Large intestine (tissue), 3 donors: Measurements from ENCODE around the gene FCRL6. TPM values are rescaled to one million over a fixed set of nuclear protein-coding genes. Genes with fewer than 3 reads are reported as not detected.

Experiments used
- DNase-seq, 2 donors: peaks; one replicate each; pipeline versions ENCODE4 v3.0.0 to v3.0.0-alpha.2; 2013
- H3K27ac ChIP-seq: one replicate; pipeline ENCODE4 v1.5.1; 2013; ENCODE audit warnings: low read length
- H3K27me3 ChIP-seq: 2 replicates; pipeline ENCODE4 v1.6.1; 2013; ENCODE audit warnings: low read length; ENCODE audit not compliant: control insufficient read depth, insufficient read depth
- H3K36me3 ChIP-seq: 2 replicates; pipeline ENCODE4 v1.6.1; 2013; ENCODE audit warnings: low read length; ENCODE audit not compliant: control insufficient read depth, insufficient read depth
- H3K4me1 ChIP-seq: one replicate; pipeline ENCODE4 v1.6.1; 2013; ENCODE audit warnings: low read length; ENCODE audit not compliant: control insufficient read depth, insufficient read depth
- H3K4me3 ChIP-seq: one replicate; pipeline ENCODE4 v1.5.1; 2013; ENCODE audit warnings: low read length
- H3K9me3 ChIP-seq: one replicate; pipeline ENCODE4 v1.6.1; 2013; ENCODE audit warnings: mild to moderate bottlenecking, low read depth, low read length, moderate library complexity; ENCODE audit not compliant: control insufficient read depth
- WGBS: methylation state at CpG from one replicate; pipeline ENCODE4 v1.1.5; 2013; ENCODE audit warnings: low lambda C conversion rate; ENCODE audit not compliant: insufficient coverage; 5-methylcytosine and 5-hydroxymethylcytosine counted together
- polyA plus RNA-seq: library from polyadenylated mRNA; unstranded; fragments of 120-200 nt; gene quantifications from one replicate; pipeline ENCODE4 v1.2.1, GENCODE V29; 2013

The FCRL6 gene
- polyA plus RNA-seq, 1 donor, result 0.69 TPM

DNA sequence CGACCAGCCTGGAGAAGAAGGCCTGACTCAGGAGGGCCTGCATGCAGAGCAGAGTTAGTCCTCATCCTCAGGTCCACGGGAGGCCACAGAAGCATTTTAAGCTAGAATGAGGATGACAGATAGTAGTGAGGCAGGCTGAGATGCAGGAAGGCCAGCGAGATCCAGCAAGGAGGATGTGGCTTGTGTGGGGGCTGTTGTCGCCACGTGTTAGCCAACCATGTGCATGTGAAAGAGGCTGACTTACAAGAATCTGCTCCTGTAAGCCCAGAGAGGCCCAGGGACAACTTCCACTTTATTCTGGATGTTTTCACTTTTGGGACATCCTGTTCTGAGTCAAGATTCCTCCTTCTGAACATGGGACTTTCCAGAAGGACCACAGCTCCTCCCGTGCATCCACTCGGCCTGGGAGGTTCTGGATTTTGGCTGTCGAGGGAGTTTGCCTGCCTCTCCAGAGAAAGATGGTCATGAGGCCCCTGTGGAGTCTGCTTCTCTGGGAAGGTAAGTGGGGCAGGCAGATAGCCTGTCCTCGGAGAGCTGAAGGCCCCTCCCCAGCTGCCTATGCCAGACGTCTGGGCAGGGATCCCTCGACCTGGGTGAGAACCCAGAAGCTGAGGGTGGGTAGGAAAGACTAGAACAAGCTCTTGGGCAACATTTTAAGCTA, 24.4 kb downstream of the FCRL6 start, which contains the start of gene SLAMF8:
Gene SLAMF8, plus strand, starts transcription at position 433 of the 661 bp plus-strand sequence. Its CDS starts 26 bp downstream, at position 459.
- Histone ChIP-seq H3K27me3 (no peaks in the 10 kb centered on the region), H3K36me3 (no peaks in the 10 kb centered on the region), H3K27ac (no peak within 1 kb of the TSS), H3K4me3 (no peak within 1 kb of the TSS), H3K9me3 (no peaks in the 10 kb centered on the region), H3K4me1 (peaks cover 10% of the 10 kb centered on the region)
- no peak for DNase-seq
- no CpG with 5 or more reads among the region's 11 CpGs for WGBS

DNA sequence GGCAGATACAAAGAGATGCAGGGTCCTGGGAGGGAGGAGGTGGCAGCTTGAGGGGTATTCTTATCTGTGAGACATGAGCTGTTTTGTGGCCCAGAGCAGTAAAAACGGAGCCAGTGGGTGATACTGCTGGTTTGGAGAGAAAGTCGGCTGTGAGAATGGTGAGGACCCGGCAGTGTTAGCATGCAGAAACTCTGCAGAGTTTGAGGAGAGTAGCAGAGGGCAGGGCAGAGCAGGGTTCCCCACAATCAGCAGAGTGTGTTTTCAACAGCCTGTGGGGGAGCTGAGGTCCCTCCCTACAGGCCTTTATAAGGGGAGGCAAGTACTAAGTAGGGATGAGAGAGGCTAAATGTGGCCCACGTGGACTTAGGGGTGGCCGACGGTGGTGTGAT, 24.9 kb downstream of the FCRL6 start:
- Histone ChIP-seq H3K4me1 (peaks cover 10% of the 10 kb centered on the region), H3K27ac (no peak overlapping the region), H3K27me3 (no peaks in the 10 kb centered on the region), H3K36me3 (no peaks in the 10 kb centered on the region), H3K9me3 (no peaks in the 10 kb centered on the region), H3K4me3 (no peak overlapping the region)
- DNase-seq, result no peak
- no CpG with 5 or more reads among the region's 6 CpGs for WGBS

DNA sequence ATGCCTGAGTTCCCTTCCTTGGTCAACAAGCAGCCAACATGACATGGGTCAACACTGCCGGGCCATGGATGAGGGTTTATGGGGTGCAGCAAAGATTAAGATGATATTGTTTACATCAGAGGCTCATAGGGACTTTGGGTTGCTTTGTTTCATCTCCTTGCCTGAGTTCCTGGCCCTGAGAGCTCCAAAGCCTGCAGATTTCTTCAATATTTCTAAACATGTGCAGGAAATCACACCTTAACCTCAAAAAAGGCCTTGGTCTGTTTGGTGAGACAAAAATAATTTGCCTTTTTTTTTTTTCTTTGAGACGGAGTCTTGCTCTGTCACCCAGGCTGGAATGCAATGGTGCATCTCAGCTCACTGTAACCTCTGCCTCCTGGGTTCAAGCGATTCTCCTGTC, 25.4 kb downstream of the FCRL6 start:
- H3K9me3 ChIP-seq, result no peaks in the 10 kb centered on the region
- peaks cover 10% of the 10 kb centered on the region for H3K4me1 ChIP-seq
- WGBS, result no CpG with 5 or more reads among the region's 3 CpGs
- no peak overlapping the region for H3K4me3 ChIP-seq
- no peaks in the 10 kb centered on the region for H3K27me3 ChIP-seq
- no peaks in the 10 kb centered on the region for H3K36me3 ChIP-seq
- DNase-seq, result no peak
- H3K27ac ChIP-seq, result no peak overlapping the region

DNA sequence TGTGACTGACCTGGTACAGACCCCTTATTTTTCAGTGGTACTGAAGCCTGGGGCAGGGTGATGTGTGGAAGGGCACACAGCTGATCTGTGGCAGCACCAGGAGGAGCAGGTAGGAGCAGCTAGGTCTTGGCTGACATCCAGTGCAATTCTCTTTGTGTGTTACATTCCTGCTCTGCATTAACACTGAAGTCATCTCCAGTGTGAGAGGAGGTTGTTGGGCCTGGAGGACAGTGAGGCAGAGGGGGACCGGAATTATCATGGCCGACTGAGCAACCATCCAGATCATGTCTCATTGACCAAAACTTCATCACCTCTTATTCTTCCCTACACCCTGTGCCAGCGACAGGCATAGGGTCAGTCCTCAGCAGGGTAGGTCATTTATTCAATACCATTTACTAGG, 26.0 kb downstream of the FCRL6 start:
- WGBS, result 100% methylated on average over 1 of the region's 3 CpGs
- H3K4me3 ChIP-seq, result no peak overlapping the region
- peaks cover 5% of the 10 kb centered on the region for H3K4me1 ChIP-seq
- DNase-seq, result no peak
- H3K27me3 ChIP-seq, result no peaks in the 10 kb centered on the region
- no peaks in the 10 kb centered on the region for H3K9me3 ChIP-seq
- H3K27ac ChIP-seq, result no peak overlapping the region
- H3K36me3 ChIP-seq, result no peaks in the 10 kb centered on the region

DNA sequence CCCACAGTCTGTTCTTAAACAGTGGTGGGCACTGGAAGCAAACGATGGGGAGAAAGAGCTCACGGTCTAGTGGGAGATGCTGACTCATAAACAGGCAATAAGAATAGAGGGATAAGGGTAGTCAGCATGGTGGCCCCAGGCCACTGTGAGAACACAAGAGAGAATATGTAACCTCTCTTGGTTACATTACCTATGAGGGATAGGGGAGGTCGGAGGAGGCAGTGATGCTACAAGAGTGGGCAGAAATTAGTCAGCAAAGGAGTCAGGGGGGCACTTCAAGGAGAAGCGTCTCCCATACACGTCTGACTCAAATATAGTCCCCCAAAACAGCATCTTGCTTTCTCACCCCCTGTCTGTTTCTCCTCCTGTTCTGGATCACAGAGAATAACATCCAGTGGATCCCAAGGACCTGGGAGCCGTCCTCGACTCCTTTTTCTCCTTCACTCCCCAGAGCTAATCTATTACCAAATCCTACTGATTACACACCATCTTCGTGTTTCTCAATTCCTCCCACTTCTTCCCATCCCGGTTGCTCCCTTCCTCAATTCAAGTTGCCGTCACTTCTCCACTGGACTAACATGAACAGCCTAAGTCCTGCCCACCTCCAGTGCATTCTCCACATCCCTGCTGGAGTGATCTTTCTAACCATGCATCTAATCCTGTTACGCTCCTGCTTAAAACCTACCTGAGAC, 26.6 kb downstream of the FCRL6 start:
- Histone ChIP-seq H3K4me1 (no peaks in the 10 kb centered on the region), H3K27me3 (no peaks in the 10 kb centered on the region), H3K4me3 (no peak overlapping the region), H3K27ac (no peak overlapping the region), H3K9me3 (no peaks in the 10 kb centered on the region), H3K36me3 (no peaks in the 10 kb centered on the region)
- WGBS, result 87% methylated on average over 5 of the region's 11 CpGs
- DNase-seq, result no peak

DNA sequence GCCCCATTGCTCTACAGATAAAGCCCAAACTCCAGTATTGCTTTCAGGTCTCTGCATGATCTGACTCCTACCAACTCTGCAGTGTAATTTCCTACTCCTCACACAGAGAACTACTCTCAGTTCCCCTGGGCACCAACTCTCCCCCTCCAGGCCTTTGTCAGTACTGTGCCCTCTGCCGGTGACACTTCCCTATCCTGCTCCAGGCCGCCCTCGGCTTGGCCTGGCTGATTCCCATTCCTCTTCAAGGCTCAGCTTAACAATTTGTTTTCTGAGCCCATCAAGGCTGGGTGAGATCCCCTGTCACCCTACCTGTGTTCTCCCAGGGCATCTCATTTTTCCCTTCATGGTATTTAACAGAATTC, 27.1 kb downstream of the FCRL6 start:
- Histone ChIP-seq H3K27me3 (no peaks in the 10 kb centered on the region), H3K27ac (no peak overlapping the region), H3K4me1 (no peaks in the 10 kb centered on the region), H3K9me3 (no peaks in the 10 kb centered on the region), H3K4me3 (no peak overlapping the region), H3K36me3 (no peaks in the 10 kb centered on the region)
- WGBS, result no CpG with 5 or more reads among the region's 3 CpGs
- DNase-seq, result peak; percentile 25 to 32

DNA sequence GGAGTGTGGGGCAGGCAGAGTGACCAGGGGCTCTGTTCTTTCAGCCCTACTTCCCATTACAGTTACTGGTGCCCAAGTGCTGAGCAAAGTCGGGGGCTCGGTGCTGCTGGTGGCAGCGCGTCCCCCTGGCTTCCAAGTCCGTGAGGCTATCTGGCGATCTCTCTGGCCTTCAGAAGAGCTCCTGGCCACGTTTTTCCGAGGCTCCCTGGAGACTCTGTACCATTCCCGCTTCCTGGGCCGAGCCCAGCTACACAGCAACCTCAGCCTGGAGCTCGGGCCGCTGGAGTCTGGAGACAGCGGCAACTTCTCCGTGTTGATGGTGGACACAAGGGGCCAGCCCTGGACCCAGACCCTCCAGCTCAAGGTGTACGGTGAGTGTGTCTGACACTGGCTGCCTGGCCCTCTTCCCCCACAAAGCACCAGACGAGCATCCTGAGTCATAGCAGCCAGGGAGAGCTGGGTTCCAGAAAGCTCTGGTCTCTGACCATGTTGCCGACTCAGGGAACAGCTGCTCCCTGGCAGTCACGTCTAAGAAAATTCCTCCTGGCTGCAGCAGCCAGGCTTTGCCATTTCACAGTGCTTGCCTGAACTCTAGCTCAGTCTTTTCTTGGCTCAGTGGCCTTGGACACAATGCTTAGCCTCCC, 27.8 kb downstream of the FCRL6 start:
- WGBS, result no CpG with 5 or more reads among the region's 18 CpGs
- no peak overlapping the region for H3K27ac ChIP-seq

DNA sequence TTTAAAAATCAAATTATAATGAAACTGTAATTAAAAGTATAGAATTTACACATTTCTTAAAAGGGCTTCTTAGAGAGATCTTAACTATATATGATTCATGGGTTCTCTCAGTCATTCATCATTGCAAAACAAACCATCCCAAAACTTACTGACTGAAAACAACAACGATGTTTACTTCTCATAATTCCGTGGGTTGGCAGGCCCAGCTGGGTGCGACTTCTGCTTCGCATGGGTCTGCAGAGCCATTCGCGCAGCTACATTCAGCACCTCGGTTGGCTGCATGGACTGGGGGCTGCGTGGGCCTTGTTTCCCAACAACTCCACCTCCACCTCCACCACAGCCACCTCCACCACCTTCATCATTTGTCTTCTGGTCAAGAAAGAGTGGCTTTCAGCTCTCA, 28.6 kb downstream of the FCRL6 start:
- WGBS, result no CpG with 5 or more reads among the region's 8 CpGs
- no peaks in the 10 kb centered on the region for H3K36me3 ChIP-seq
- no peaks in the 10 kb centered on the region for H3K9me3 ChIP-seq

More for the DNA sequence above, 27.8 kb downstream of the FCRL6 start:
- no peaks in the 10 kb centered on the region for H3K4me1 ChIP-seq
- DNase-seq, result no peak
- no peaks in the 10 kb centered on the region for H3K27me3 ChIP-seq
- no peaks in the 10 kb centered on the region for H3K36me3 ChIP-seq
- no peak overlapping the region for H3K4me3 ChIP-seq
- H3K9me3 ChIP-seq, result no peaks in the 10 kb centered on the region

DNA sequence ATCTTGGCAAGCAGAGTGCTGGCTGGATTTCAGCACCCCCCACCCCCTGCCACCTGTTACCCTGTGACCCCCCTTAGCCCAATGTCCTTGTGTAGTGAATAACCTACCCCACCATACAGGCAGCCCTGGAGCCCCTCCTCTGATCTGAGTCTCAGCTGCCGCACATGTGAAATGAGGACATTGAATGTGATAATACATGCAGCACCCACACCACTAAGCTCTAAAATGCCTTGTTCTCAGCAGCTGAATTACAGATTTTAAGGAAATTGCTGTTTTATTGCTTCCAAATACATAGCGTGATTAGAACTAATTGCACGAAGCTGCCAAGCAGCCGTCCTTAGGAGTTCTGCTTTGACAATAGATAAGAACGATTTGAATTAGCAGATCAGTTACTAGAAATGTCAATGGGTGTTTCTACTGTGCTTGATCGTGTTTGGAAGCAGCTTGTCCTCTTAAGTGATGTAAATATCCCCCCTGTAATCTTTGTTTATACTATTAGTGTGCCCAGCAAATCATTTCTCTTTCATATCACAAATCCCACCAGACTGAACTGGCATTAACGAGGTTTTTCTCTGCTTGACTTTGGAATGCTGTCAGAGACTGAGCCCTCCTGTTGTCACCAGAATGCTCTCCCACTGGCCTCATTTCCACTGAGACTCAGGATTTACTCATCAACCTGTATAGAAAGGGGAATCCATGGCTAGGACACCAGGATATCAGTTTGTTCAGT, 29.4 kb downstream of the FCRL6 start:
- Histone ChIP-seq H3K27ac (no peak overlapping the region), H3K4me1 (no peaks in the 10 kb centered on the region), H3K27me3 (no peaks in the 10 kb centered on the region), H3K4me3 (no peak overlapping the region), H3K9me3 (no peaks in the 10 kb centered on the region), H3K36me3 (no peaks in the 10 kb centered on the region)
- no peak for DNase-seq
- no CpG with 5 or more reads among the region's 7 CpGs for WGBS

More for the DNA sequence above, 28.6 kb downstream of the FCRL6 start:
- Histone ChIP-seq H3K4me3 (no peak overlapping the region), H3K27ac (no peak overlapping the region), H3K27me3 (no peaks in the 10 kb centered on the region), H3K4me1 (no peaks in the 10 kb centered on the region)
- no peak for DNase-seq

DNA sequence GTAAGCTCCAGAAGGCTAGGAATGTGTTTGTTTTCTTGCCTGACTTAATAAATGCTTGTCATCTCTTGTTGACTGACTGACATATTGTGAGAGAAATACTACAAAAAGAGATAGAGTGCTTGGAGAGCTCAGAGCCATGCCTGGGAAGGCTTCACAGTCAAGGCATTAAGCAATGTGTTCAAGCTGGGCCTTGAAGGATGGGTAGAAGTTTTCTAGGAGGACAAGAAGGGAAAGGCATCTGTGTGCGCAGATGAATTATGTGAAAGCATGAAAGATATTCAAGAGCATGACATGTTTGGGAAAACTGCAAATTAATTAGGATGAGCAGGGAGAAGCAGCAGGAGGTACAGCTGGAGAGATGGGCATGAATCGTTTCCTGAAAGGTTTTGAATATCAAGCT, 30.1 kb downstream of the FCRL6 start:
- Histone ChIP-seq H3K27ac (no peak overlapping the region), H3K27me3 (no peaks in the 10 kb centered on the region), H3K4me1 (no peaks in the 10 kb centered on the region), H3K9me3 (no peaks in the 10 kb centered on the region), H3K36me3 (no peaks in the 10 kb centered on the region), H3K4me3 (no peak overlapping the region)
- WGBS, result 80% methylated on average over 1 of the region's 2 CpGs
- DNase-seq, result no peak
